OCI-LY7 (cell line): ENCODE measurements around the gene KIF14. TPM values are rescaled to one million over a fixed set of nuclear protein-coding genes. Genes with fewer than 3 reads are reported as not detected.

Experiments used
- BruUV-seq: library from RNA; stranded (reverse); fragments of 400-500 nt; replicated peaks from 2 replicates; lab custom pipeline; 2021; lab: Mats Ljungman, UMichigan
- CTCF ChIA-PET: fragments of 300-600 bp; sonication (Branson Sonifier 250); formaldehyde crosslinking; loops from one replicate; lab custom pipeline; 2022; ENCODE audit warnings: antibody characterized with exemption; ENCODE audit not compliant: unreplicated experiment; lab: Charles Lee
- POLR2A ChIA-PET: fragments of 300-600 bp; sonication (Branson Sonifier 250); formaldehyde crosslinking; loops from one replicate; lab custom pipeline; 2022; ENCODE audit warnings: antibody characterized with exemption; lab: Charles Lee
- DNase-seq: peaks from one replicate; pipeline ENCODE4 v3.0.0-alpha.2; 2015; ENCODE audit warnings: low spot score
- H2AFZ ChIP-seq: fragments of 200-600 bp; sonication (generic), shearing (Covaris generic); 2 replicates; pipeline ENCODE4 v1.6.1; 2014; ENCODE audit warnings: mild to moderate bottlenecking, antibody characterized with exemption, low read length, moderate library complexity
- H3K27ac ChIP-seq: fragments of 200-600 bp; sonication (generic); 2 replicates; pipeline ENCODE4 v1.5.1; 2014; ENCODE audit warnings: mixed run types, low read depth, mild to moderate bottlenecking, moderate library complexity, low read length, inconsistent platforms; ENCODE audit not compliant: poor library complexity, severe bottlenecking
- H3K36me3 ChIP-seq: fragments of 200-600 bp; sonication (generic); 2 replicates; pipeline ENCODE4 v1.6.1; 2014; ENCODE audit warnings: mild to moderate bottlenecking, antibody characterized with exemption, low read length, moderate library complexity, mixed read lengths; ENCODE audit not compliant: insufficient read depth
- H3K4me1 ChIP-seq: fragments of 200-600 bp; sonication (generic); 2 replicates; pipeline ENCODE4 v1.5.1; 2014; ENCODE audit warnings: mild to moderate bottlenecking, low read length; ENCODE audit not compliant: insufficient read depth, poor library complexity, severe bottlenecking
- H3K4me2 ChIP-seq: fragments of 200-600 bp; sonication (generic); 2 replicates; pipeline ENCODE4 v1.6.1; 2014; ENCODE audit warnings: mild to moderate bottlenecking, low read length
- H3K4me3 ChIP-seq: fragments of 200-600 bp; sonication (generic); 2 replicates; pipeline ENCODE4 v1.5.1; 2014; ENCODE audit warnings: mild to moderate bottlenecking, low read depth, low read length; ENCODE audit not compliant: poor library complexity, severe bottlenecking
- H3K79me2 ChIP-seq: fragments of 200-600 bp; sonication (generic); 2 replicates; pipeline ENCODE4 v1.6.1; 2016; ENCODE audit warnings: low read depth, mild to moderate bottlenecking, low read length, moderate library complexity, mixed read lengths; ENCODE audit not compliant: insufficient read depth
- H3K9me2 ChIP-seq: fragments of 200-600 bp; sonication (generic); 2 replicates; pipeline ENCODE4 v1.6.1; 2016; ENCODE audit warnings: mild to moderate bottlenecking, low read length, mixed read lengths; ENCODE audit not compliant: insufficient read depth
- H3K9me3 ChIP-seq: fragments of 200-600 bp; sonication (generic); 2 replicates; pipeline ENCODE4 v1.6.1; 2014; ENCODE audit warnings: mild to moderate bottlenecking, mixed run types, low read length, mixed read lengths
- H4K20me1 ChIP-seq: fragments of 200-600 bp; sonication (generic); 2 replicates; pipeline ENCODE4 v1.6.1; 2014; ENCODE audit warnings: mild to moderate bottlenecking, antibody characterized with exemption, low read length, moderate library complexity, mixed read lengths; ENCODE audit not compliant: insufficient read depth
- EZH2phosphoT487 ChIP-seq: fragments of 200-600 bp; sonication (generic); IDR thresholded peaks from 2 replicates; pipeline ENCODE4 v1.6.1; 2018; ENCODE audit warnings: low read depth, borderline replicate concordance, mild to moderate bottlenecking, mixed run types, antibody characterized with exemption, low read length, moderate library complexity, mixed read lengths
- intact Hi-C: fragments of 100-400 bp; cut with micrococcal nuclease; formaldehyde crosslinking; loops from one replicate; pipeline ENCODE4 v1.10.0; 2022; ENCODE audit not compliant: unreplicated experiment
- total RNA-seq, 2 experiments: library from RNA; depleted of rRNA in 1 of 2; stranded (reverse); fragments of >200 nt in 1 of 2; shearing (Covaris generic) in 1 of 2; gene quantifications; 2 replicates each; pipeline ENCODE4 v1.2.3, GENCODE V29; 2014 to 2022
- TF ChIP-seq, protein P1 (sequence below): fragments of 200-600 bp; sonication (generic); conservative IDR thresholded peaks from 2 replicates; pipeline ENCODE4 v1.5.1; 2014; ENCODE audit warnings: mild to moderate bottlenecking, antibody characterized with exemption, low read length, moderate library complexity, mixed read lengths

KIF14 gene
- total RNA-seq, 2 experiments from 2014 or later: 15.0 to 20.1 TPM

DNA sequence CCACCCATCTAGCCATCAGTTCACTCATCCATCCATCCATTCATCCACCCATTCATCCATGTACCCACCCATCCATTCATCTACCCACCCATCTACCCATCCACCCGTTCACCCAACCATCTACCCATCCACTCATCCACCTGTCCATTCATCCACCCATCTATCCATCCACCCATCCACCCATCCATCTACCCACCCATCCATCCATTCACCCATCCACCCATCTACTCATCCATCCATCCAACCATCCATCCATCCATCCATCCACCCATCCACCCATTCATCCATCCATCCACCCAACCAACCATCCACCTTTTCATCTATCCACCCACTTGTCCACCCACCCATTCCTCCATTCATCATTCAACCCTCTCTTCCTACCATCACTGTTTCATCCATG, 80.3 kb downstream of the KIF14 start:
- CTCF ChIA-PET: interaction anchor here (0.6 kb wide), 1 partner anchor 10 kb away, joined by 3 read pairs; no protein-coding TSS in a partner anchor
- TF ChIP-seq, protein P1, sequence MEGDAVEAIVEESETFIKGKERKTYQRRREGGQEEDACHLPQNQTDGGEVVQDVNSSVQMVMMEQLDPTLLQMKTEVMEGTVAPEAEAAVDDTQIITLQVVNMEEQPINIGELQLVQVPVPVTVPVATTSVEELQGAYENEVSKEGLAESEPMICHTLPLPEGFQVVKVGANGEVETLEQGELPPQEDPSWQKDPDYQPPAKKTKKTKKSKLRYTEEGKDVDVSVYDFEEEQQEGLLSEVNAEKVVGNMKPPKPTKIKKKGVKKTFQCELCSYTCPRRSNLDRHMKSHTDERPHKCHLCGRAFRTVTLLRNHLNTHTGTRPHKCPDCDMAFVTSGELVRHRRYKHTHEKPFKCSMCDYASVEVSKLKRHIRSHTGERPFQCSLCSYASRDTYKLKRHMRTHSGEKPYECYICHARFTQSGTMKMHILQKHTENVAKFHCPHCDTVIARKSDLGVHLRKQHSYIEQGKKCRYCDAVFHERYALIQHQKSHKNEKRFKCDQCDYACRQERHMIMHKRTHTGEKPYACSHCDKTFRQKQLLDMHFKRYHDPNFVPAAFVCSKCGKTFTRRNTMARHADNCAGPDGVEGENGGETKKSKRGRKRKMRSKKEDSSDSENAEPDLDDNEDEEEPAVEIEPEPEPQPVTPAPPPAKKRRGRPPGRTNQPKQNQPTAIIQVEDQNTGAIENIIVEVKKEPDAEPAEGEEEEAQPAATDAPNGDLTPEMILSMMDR: no peak
- TF ChIP-seq EZH2phosphoT487: no peak
- Histone ChIP-seq H4K20me1 (no peaks in the 10 kb centered on the region), H3K4me2 (no peak overlapping the region), H3K79me2 (no peaks in the 10 kb centered on the region), H3K4me3 (no peak overlapping the region), H3K9me3 (no peaks in the 10 kb centered on the region), H3K36me3 (no peaks in the 10 kb centered on the region), H2AFZ (no peak overlapping the region), H3K4me1 (no peaks in the 10 kb centered on the region), H3K9me2 (no peaks in the 10 kb centered on the region), H3K27ac (no peak overlapping the region)
- BruUV-seq: no TSS peak
- intact Hi-C loops: no loop called here
- POLR2A ChIA-PET: no interaction called here
- no peak for DNase-seq

DNA sequence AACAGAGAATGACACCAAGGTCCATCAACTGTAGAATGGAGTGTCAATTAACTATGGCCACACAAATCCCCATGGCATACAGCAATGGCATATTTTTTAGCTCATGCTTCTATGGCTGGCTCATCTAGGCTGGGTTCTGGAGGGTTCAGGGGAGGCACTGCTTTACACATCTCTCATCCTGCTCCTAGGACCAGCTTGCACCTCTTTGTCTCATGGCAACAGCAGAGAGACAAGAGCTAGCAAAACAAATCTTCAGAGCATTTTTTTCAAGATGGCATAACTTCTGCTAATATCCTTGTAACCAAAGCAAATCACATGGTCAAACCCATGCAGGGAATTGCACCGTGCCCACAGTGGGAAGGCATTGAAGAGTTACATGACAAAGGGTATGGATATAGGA, 82.4 kb downstream of the KIF14 start:
- Histone ChIP-seq H3K4me1 (no peaks in the 10 kb centered on the region), H3K4me2 (no peak overlapping the region), H3K9me3 (no peaks in the 10 kb centered on the region), H3K36me3 (no peaks in the 10 kb centered on the region), H3K79me2 (no peaks in the 10 kb centered on the region), H2AFZ (no peak overlapping the region), H3K27ac (no peak overlapping the region), H4K20me1 (no peaks in the 10 kb centered on the region), H3K4me3 (no peak overlapping the region), H3K9me2 (no peaks in the 10 kb centered on the region)
- TF ChIP-seq, protein P1: no peak
- no peak for TF ChIP-seq EZH2phosphoT487
- DNase-seq: no peak
- intact Hi-C loops: no loop called here
- ChIA-PET CTCF (no interaction called here), POLR2A (interaction anchor here (1.4 kb wide), 1 partner anchor 17 kb away, joined by 3 read pairs; no protein-coding TSS in a partner anchor)
- no TSS peak for BruUV-seq

DNA sequence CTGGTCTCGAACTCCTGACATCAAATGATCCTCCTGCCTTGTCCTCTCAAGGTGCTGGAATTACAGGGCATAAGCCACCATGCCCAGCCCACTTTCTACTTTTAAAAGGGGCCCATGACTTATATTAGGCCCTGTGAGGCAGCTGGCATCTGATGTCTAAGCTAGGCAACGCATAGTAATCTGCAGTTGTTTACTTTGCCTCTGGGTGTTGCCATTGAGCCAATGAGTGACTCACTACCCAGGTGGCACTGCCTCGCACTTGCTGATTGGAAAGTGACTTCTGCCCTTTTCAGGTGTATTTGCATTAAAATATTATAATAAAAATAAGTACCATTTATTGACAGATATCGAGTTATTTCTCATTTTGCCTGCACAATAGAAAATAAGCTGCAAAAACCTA, 84.9 kb downstream of the KIF14 start:
- no peak overlapping the region for H2AFZ ChIP-seq
- no peak overlapping the region for H3K4me2 ChIP-seq
- H3K27ac ChIP-seq: no peak overlapping the region
- POLR2A ChIA-PET: interaction anchor here (1.8 kb wide), 1 partner anchor 21 kb away, joined by 6 read pairs; no protein-coding TSS in a partner anchor
- no peaks in the 10 kb centered on the region for H3K9me2 ChIP-seq
- H3K4me3 ChIP-seq: no peak overlapping the region
- CTCF ChIA-PET: no interaction called here
- H3K9me3 ChIP-seq: no peaks in the 10 kb centered on the region
- peak; percentile 35 for DNase-seq
- no peaks in the 10 kb centered on the region for H3K36me3 ChIP-seq
- H4K20me1 ChIP-seq: no peaks in the 10 kb centered on the region
- H3K4me1 ChIP-seq: peaks cover 6% of the 10 kb centered on the region
- H3K79me2 ChIP-seq: no peaks in the 10 kb centered on the region
- intact Hi-C loops: no loop called here
- TF ChIP-seq, protein P1: peak; percentile 68
- no peak for TF ChIP-seq EZH2phosphoT487
- BruUV-seq: no TSS peak
